Measurements from ENCODE around the gene LNP1.

Gene LNP1

DNA sequence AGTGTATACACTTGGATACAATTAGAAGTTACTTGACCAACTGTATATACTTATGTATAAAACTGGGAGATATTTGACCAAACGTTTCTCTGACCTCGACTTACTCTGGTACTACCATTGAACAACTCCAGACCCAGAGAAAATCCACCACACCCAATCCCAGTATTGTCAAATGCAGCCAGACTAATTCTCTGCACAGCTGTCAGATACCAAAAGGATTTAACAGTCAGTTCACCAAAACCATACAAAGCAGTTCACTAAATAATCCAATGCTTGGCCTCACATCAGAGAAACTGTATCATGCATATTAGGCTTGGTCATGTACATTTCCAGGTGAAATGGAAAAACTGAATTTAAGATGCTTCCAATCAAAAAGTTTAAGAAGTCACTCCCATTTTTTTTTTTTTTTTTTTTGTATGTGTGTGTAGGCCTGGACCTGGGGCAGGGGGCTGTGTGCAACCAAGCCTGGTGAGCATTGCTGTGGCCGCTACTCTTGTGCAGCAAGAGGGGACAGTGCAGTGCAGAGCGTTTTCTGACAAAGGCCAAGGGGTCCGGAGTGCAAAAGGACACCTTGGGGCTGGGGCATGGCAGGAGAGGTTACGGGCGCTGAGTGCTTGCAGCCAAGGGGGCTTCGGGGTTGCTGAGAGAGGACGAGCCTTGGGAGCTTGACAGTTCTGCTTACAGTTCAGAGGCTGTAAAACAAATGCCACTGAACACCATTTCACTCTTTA is 1.8 kb upstream of the LNP1 start:
- DNase-seq (ENCODE audit: low spot score), result no peak

DNA sequence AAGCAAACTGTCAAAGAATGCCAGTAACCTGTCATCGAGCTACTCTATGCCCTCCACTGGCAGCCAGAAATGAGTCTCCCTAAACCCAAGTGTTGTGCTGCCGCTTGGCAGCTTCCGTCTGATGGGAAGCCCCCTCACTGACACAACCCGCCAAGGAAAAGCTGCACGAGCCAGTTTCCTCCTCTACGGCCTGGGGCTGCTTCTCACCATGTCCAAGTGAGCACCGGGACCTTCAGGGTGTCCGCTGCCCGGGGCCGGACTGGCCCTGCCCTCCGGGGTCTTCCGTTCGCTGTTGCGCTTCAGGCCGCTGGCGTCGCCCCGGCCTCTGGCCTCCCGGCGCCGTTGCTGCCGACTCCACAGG is 940 bp upstream of the LNP1 start:
- DNase-seq (ENCODE audit: low spot score), result peak; percentile 23

DNA sequence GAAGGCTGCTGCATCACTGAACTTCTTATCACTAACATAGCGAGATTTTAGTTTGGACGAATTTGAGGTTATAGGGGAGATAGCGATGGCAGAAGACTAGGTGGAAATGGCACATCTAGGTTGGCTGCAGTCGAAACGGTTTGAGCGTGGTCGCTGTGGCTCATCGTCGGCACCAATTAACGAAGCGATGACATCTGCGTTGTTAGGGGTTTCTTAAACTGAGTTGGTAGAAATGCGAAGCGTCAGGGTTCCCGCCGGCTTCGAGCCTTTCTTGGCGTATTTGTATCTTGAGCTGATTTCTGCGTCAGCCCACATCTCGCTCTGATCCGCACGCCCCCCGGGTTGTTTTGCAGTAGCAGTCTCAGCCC is 319 bp downstream of the LNP1 start:
- no peak for DNase-seq (ENCODE audit: low spot score)

DNA sequence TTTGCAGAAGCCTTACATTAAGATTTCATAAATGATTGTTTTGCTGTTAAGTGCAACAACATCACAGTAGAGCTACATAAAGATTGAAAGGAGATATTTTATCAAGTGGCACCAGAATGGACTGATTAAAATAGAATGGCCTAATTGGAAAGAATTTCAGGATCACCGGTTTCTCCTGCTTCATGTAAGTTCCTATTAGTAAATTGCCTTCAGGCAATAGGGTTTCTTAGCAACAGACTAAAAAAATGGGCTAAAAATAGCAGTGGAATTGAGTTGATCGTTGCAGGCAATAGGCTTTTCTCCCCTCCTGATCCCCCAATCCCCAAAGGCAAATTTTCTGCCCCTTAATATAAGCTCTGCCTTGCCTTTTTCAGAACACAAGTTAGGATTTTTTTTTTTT is 917 bp downstream of the LNP1 start:
- DNase-seq (ENCODE audit: low spot score), result no peak

DNA sequence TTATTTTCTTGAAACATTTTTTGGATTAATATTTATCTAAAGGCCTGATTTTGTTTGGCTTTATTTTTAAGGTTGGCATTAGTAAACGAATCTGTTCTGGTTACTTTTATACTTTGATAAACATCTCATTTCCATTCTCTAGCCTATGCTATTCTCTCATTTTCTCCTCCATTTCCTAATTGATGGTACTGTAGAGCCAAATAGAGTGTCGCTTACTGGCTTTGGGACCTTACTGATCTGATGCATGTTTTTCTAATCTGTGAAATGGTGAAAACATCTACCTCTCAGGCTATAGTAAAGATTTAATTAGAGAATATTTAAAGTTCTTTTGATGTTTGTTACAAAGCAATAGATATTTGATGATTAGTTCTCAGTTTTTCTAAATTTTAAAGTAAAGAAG is 1.6 kb downstream of the LNP1 start:
- DNase-seq (ENCODE audit: low spot score), result no peak

DNA sequence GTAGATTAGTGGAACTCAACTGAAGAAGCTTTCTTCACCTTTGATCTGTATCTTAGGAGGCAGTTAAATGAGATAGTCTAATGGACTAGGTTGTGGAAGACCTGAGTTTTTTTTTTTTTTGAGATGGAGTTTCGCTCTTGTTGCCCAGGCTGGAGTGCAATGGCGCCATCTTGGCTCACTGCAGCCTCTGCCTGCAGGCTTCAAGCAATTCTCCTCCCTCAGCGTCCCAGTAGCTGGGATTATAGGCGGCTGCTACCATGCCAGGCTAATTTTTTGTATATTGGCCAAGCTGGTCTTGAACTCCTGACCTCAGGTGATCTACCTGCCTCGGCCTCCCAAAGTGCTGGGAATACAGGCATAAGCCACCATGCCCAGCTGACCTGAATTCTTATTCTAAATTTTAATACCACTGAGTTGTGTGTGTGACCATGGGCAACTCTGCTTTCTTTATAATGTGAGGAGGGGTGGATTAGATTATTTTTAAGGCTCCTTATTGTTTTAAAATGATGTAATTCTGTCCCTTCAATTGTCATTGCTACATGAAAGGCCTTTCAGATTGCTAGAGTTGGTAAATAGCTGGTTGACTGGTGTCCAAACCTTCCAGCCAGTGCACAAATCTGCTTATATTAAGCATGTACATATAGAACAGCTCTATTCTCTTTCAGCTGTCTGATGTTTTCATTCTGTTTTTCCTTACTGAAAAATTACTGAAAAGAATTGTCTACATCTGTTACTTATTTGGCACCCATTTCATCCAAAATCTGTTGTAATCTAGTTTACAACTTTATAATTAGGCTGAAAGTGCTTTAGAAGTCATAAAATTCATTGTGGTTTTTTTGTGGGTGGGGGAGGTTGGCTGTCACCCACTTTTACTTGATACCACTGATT is 2.3 kb downstream of the LNP1 start:
- no peak for DNase-seq (ENCODE audit: low spot score)

DNA sequence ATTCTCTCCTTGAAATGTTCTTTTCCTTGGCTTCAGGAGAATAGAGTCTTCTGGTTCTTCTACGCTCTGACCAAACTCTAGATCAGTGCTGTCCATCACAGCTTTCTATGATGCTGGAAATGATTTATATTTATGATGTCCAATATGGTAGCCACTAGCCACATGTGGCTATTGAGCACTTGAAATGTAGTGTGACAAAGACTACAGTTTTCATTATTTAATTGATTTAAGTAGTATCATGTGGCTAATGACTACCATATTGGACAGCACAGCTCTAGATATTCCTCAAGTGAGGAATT is 2.9 kb downstream of the LNP1 start:
- DNase-seq (ENCODE audit: low spot score), result no peak

DNA sequence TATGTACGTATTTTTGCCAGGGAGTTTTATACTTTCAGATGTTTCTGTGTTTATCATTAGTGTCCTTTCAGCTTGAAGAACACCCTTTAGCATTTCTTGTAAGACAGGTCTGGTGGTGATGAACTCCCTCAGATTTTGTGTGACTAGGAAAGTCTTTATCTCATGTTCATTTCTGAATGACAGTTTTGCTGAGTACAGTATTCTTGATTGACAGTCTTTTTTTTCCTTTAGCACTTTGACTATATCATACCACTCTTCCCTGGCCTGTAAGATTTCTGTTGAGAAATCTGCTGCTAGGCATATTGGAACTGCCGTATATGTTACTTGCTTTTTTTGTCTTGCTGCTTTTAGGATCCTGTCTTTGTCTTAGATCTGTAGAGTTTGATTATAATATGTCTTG is 5.8 kb downstream of the LNP1 start:
- DNase-seq (ENCODE audit: low spot score), result no peak

DNA sequence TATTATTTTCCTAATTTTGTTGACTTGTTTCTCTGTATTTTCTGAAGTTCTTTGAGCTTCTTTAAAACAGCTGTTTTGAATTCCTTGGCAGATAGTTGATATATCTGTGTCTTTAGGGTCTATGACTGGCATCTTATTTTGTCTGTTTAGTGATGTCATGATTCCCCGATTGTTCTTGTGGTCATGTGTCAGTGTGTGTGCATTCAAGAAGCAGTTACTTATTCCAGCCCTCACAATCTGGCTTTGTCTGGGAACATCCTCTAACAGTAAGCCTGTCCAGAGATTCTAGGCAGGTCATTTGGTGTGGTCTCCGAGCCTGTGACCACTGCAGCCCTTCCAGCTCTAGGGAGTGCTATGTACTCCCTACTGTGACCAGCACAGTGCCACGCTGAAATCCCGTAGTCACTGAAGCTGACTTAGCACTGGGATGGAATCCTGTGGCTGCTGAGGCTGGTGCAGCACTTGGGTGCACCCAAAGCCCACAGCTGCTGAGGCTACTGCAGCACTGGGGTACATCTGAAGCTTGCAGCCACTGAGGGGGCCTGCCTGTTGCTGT is 6.7 kb downstream of the LNP1 start:
- DNase-seq (ENCODE audit: low spot score), result no peak

DNA sequence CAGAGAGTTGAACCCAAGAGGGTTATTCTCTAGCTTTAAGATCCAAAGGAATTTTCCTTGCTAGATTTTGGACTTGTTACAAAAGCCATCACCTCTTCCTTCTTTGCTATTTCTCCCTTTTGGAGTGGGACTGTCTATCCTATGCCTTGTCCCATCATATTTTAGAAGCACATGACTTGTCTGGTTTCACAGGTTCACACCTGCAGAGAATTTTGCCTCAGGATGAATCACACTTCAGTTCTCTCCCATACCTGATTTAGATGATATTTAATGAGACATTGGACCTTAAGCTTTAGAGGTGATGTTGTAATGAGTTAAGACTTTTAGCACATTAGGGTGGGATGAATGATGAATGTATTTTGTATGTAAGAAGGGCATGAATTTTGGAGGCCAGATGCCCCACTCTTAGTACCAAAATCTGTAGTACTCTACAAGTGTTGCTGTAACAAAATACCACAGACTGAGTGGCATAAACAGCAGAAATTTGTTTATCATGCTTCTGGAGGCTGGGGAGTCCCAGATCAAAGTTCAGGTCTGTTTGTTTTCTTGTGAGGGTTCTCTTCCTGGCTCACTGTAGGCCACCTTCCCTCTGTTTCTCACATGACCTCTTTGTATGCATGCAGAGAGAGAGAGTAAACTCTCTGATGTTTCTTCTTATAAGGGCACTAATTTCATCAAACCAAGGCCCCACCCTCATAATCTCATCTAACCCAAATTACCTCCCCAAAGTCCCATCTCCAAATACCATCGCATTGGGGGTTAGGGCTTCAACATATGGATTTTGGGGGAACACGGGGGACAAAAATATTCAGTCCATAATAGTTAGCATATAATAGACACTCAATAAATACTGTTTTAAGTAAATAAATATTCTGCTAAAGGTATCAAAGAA is 10.0 kb downstream of the LNP1 start:
- DNase-seq (ENCODE audit: low spot score), result no peak

DNA sequence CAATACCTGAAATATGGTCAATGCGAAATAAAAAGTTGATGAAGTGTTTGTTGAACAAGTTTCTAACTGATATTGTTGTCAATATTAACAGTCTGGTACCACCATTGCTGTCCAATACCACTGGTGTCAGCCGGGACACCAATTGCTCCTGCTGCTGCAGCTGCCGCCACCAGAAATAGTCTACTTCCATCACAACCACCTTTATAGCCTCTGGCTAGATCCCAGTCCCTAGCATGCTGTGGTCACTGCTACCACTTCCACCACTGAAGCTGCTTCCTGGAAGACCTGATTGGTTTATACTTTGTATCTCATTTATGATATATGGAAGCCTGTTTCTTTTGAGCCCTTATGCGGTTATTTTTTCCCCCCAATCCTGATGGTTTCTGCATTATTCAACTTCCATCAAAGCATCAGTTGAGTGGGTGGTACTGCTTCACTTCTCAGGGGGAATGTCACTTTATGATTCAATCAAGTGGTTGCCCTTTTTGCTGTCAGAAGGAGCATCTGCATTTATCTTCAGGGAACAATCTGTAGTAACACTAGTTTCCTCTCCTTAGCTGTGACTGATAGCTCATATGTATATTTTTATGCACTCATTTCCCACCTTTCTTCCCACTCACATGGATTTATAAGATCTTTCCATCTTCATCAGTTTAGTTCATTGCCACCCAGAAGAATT is 11.7 kb downstream of the LNP1 start:
- no peak for DNase-seq (ENCODE audit: low spot score)

DNA sequence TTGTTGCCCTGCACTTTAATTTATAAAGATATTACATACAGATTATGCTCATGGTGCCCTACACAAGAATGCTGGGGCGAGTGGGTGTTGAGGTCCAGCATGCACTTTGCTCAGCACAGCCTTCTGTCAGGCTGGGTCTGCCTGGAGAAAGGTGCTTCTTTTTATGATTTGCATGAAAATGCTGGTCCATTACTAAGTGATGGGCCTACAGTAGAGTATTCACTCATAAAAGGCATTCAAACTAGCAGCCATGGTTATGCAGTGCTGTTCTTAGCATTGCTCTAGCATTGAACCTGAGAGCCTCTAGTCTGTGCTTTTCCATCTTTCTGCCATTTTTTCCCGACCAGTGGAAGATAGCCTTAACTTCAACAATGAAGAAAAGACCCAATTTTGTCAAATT is 12.3 kb downstream of the LNP1 start:
- no peak for DNase-seq (ENCODE audit: low spot score)

DNA sequence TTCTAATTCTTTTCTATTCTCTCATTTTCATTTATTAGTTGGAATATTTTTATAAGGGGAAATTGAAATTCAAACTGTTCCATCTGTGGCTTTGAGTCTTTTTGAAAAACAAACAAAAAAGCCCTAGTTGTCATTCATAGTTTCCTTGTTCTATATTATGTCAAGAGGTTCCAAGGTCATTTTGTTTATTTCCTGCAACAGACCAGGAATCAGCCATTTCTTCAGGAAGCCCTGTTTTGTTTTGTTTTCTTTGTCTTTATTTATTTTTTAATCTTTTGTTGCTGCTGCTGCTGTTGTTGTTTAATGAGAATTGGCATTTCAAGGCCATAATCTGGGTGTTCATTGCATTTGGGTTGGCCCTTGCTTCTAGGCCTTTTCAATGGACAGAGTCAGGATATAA is 14.8 kb downstream of the LNP1 start:
- no peak for DNase-seq (ENCODE audit: low spot score)

DNA sequence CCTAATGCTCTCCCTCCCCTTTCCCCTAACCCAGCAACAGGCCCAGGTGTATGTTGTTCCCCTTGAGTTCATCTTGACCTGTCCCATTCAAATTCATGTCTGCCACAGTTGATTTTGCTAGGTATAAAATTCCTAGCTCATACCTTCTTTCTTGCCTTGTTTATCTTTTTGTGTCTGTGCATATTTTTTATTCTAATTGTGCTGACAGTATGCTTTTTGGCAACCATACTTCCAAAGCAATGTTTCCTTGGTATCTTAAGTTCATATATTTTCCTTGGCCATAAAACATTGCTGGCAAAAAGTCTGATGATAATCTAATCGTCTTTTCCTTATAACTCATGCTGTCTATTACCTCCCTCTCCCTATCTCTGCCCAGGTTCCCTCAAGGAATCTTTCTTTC is 15.5 kb downstream of the LNP1 start:
- no peak for DNase-seq (ENCODE audit: low spot score)

DNA sequence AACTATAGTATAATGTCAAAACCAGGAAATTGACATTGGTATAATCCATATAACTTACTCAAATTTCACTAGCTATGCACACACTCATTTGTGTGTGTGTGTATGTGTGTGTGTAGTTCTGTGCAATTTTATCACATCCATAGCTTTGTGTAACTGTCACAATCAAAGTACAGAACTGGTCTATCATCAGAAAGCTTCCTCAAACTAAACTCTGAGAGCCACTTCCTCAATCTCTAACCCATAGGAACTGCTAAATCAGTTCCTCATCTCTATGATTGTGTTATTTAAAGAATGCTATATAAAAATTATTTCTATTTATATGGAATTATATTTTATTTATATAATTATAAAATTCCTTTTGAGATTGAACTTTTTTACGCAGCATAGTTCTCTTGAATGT is 18.1 kb downstream of the LNP1 start:
- no peak for DNase-seq (ENCODE audit: low spot score)

DNA sequence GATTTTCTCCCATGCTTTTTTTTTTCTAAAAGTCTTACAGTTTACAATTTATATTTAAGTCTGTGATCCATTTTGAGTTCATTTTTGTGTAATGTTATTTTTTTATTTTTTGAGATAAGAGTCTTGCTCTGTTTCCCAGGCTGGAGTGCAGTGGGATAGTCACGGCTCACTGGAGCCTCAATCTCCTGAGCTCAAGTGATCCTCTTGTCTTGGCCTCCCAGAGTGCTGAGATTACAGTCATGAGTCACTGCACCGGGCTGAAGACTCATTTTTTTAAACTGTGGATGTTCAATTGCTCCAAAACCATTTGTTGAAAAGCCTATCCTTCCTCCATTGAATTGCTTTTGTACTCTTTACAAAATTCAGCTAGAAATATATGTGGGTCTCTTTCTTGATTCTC is 19.5 kb downstream of the LNP1 start:
- no peak for DNase-seq (ENCODE audit: low spot score)

DNA sequence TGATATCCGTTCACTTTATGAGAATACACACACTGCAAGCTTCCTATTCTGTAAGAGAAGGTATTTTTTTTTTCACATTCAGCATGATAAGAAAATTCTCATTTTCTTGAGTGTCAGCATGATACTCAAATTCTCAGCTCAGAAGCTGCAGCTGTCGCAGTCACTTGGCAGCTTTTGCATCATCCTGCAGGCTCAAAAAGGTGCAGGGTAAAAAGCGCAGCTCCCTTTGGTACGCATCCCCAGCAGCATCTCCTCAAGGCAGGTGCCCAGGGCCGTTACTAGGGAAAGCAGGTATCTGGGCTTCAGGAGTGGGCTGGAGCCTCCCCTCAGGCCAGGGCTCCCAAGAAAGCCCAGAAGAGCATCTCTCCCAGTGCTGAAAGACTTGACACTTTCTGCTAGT is 22.3 kb downstream of the LNP1 start:
- no peak for DNase-seq (ENCODE audit: low spot score)

DNA sequence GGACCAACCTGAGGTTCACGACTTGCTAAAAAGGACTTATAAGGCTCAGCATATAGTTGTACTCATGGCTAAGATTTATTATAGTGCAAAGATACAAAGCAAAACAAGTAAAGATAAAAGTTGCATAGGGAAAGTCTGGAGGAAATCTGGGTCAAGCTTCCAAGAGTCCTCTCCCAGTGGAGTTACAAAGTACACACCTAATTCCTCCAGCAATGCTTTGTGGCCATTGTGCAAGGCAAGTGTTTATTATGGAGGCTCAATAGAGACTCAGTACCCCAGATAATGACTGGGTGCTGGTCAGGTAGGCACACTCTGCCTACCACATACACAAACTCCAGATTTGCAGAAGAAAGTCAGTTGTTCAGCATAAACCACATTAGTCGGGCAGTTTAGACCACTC is 22.9 kb downstream of the LNP1 start:
- DNase-seq (ENCODE audit: low spot score), result no peak

DNA sequence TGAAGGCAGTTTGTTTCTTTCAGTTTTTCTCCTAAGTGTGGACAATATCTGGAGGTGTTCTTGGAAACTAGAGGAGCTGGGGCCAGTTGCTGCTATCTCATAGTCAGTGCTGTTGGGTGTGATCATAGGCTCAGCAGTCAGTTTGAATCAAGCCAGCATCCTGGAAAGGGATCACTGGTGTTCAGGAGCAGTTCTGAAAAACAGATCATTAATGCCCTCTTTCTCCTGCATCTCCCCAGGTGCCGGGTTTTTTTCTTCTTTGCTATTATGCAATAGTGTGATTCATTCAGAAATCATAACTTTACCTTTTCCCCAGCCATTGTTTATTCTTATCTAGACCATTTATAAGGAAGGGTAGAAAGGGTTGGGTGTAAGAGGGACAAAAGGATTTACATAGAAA is 24.0 kb downstream of the LNP1 start:
- DNase-seq (ENCODE audit: low spot score), result no peak

DNA sequence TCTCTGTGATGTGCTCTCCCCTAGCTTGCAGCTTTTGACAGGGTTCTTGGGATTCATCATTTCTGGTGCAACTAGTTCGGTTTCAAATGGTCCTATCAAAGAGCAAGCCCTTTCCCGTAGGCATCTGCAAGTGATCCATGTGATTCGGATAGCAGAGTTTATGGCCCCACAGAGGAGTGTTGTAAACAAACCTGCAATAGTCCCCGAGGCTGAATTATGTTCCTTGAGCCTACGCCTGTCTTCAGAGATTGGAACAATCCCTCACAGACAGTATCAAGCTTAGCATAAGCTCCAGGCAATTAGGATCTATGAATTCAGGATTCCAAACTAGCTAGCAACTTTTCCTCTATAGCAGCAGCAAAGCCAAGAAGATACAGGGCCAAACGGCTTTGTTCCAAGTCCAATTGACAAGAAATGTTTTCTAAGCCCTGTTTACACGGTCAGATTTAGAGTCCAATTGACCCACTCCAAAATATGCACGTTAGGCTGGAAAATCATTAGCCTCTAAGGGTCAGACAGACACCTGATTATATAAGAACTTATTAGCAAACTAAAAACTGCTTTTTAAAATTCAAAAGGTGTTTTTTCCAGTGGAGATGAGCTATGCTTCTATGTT is 24.8 kb downstream of the LNP1 start:
- DNase-seq (ENCODE audit: low spot score), result no peak

DNA sequence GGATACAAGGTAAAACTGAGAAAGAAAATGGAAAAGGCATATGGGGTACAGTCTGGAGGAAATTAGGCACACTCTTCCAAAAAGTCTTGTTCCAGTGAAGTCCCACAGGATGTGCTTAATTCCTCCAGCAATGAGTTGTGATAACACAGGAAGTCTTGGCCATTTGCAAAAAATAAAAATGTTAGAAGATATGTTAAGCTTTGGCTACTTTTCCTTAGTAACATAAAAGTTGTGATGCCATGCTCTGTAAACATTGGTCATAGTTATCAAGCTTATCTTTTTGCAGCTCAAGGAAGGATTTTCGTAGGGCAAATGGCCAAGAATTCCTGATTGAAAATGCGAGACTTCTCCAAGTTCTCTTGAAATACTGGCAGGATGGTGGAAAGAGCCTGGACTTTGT is 26.4 kb downstream of the LNP1 start:
- DNase-seq (ENCODE audit: low spot score), result no peak
